DOHH2 (cell line): ENCODE measurements around the gene KRT8.

ENCODE experiments used
- H3F3A ChIP-seq: fragments of 200-600 bp; sonication (generic), shearing (Covaris generic); 2 replicates; pipeline ENCODE4 v1.6.0; 2016; ENCODE audit warnings: antibody characterized with exemption, mild to moderate bottlenecking; ENCODE audit not compliant: control insufficient read depth, insufficient read depth
- H3K27ac ChIP-seq: fragments of 200-600 bp; sonication (generic); 2 replicates; pipeline ENCODE4 v1.5.1; 2014; ENCODE audit warnings: low read depth, mild to moderate bottlenecking, low read length, moderate library complexity
- H3K27me3 ChIP-seq: fragments of 200-600 bp; sonication (generic); 2 replicates; pipeline ENCODE4 v1.6.1; 2014; ENCODE audit warnings: mild to moderate bottlenecking, low read length, mixed read lengths; ENCODE audit not compliant: control insufficient read depth
- H3K36me3 ChIP-seq: fragments of 200-600 bp; sonication (generic); 2 replicates; pipeline ENCODE4 v1.6.1; 2014; ENCODE audit warnings: mild to moderate bottlenecking, low read length, moderate library complexity, mixed read lengths; ENCODE audit not compliant: control insufficient read depth
- H3K4me1 ChIP-seq: fragments of 200-600 bp; sonication (generic); 2 replicates; pipeline ENCODE4 v1.6.1; 2014; ENCODE audit warnings: mild to moderate bottlenecking, low read length, mixed read lengths; ENCODE audit not compliant: control insufficient read depth
- H3K4me2 ChIP-seq: fragments of 200-600 bp; sonication (generic); 2 replicates; pipeline ENCODE4 v1.6.0; 2014; ENCODE audit warnings: mild to moderate bottlenecking, low read length, moderate library complexity
- H3K4me3 ChIP-seq: fragments of 200-600 bp; sonication (generic); 2 replicates; pipeline ENCODE4 v1.5.1; 2014; ENCODE audit warnings: mild to moderate bottlenecking, low read length, mixed read lengths
- H3K79me2 ChIP-seq: fragments of 200-600 bp; sonication (generic); 2 replicates; pipeline ENCODE4 v1.6.1; 2014; ENCODE audit warnings: mild to moderate bottlenecking, low read length, mixed read lengths; ENCODE audit not compliant: control insufficient read depth
- H3K9me2 ChIP-seq: fragments of 200-600 bp; sonication (generic); replicated peaks from 2 replicates; pipeline ENCODE4 v1.6.1; 2014; ENCODE audit warnings: mild to moderate bottlenecking, low read length, mixed read lengths; ENCODE audit not compliant: control insufficient read depth
- H3K9me3 ChIP-seq: fragments of 200-600 bp; sonication (generic); 2 replicates; pipeline ENCODE4 v1.6.1; 2014; ENCODE audit warnings: antibody characterized with exemption, low read length, mixed read lengths; ENCODE audit not compliant: control insufficient read depth, insufficient read depth
- H4K20me1 ChIP-seq: fragments of 200-600 bp; sonication (generic); 2 replicates; pipeline ENCODE4 v1.6.0; 2014; ENCODE audit warnings: low read depth, mild to moderate bottlenecking, antibody characterized with exemption, low read length, moderate library complexity; ENCODE audit not compliant: control insufficient read depth, insufficient read depth
- EZH2phosphoT487 ChIP-seq: fragments of 200-600 bp; sonication (generic); IDR thresholded peaks from 2 replicates; pipeline ENCODE4 v1.6.1; 2017; ENCODE audit warnings: borderline replicate concordance, mild to moderate bottlenecking, antibody characterized with exemption, low read length, moderate library complexity, mixed read lengths
- TF ChIP-seq, protein P1 (sequence below): fragments of 200-600 bp; sonication (generic); IDR thresholded peaks from one replicate; pipeline ENCODE4 v1.5.1; 2014; ENCODE audit warnings: antibody characterized with exemption, mild to moderate bottlenecking, low read depth, low read length; ENCODE audit not compliant: poor library complexity, severe bottlenecking

KRT8 gene

GRCh38 chr12:52892207-52892852 is 12.5 kb downstream of the KRT8 start:
- Histone ChIP-seq H4K20me1 (no peaks in the 10 kb centered on the region), H3K9me3 (no peaks in the 10 kb centered on the region), H3F3A (no peaks in the 10 kb centered on the region), H3K4me3 (no peak overlapping the region), H3K4me2 (no peak overlapping the region), H3K36me3 (no peaks in the 10 kb centered on the region), H3K4me1 (no peaks in the 10 kb centered on the region), H3K79me2 (no peaks in the 10 kb centered on the region), H3K27ac (no peak overlapping the region), H3K9me2 (no peaks in the 10 kb centered on the region), H3K27me3 (peaks cover 3% of the 10 kb centered on the region; the same call in 1 of the 2 replicates)
- no peak for TF ChIP-seq EZH2phosphoT487
- TF ChIP-seq, protein P1, sequence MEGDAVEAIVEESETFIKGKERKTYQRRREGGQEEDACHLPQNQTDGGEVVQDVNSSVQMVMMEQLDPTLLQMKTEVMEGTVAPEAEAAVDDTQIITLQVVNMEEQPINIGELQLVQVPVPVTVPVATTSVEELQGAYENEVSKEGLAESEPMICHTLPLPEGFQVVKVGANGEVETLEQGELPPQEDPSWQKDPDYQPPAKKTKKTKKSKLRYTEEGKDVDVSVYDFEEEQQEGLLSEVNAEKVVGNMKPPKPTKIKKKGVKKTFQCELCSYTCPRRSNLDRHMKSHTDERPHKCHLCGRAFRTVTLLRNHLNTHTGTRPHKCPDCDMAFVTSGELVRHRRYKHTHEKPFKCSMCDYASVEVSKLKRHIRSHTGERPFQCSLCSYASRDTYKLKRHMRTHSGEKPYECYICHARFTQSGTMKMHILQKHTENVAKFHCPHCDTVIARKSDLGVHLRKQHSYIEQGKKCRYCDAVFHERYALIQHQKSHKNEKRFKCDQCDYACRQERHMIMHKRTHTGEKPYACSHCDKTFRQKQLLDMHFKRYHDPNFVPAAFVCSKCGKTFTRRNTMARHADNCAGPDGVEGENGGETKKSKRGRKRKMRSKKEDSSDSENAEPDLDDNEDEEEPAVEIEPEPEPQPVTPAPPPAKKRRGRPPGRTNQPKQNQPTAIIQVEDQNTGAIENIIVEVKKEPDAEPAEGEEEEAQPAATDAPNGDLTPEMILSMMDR = no peak

GRCh38 chr12:52891044-52891443 is 13.8 kb downstream of the KRT8 start:
- no peak overlapping the region for H3K4me3 ChIP-seq
- H3F3A ChIP-seq = no peaks in the 10 kb centered on the region
- H3K36me3 ChIP-seq = no peaks in the 10 kb centered on the region
- no peak overlapping the region for H3K4me2 ChIP-seq
- H3K27me3 ChIP-seq = peaks cover 3% of the 10 kb centered on the region; the same call in 1 of the 2 replicates
- H4K20me1 ChIP-seq = no peaks in the 10 kb centered on the region
- H3K4me1 ChIP-seq = no peaks in the 10 kb centered on the region
- TF ChIP-seq, protein P1 = no peak
- H3K9me2 ChIP-seq = no peaks in the 10 kb centered on the region
- no peaks in the 10 kb centered on the region for H3K79me2 ChIP-seq
- no peaks in the 10 kb centered on the region for H3K9me3 ChIP-seq
- H3K27ac ChIP-seq = no peak overlapping the region

DNA sequence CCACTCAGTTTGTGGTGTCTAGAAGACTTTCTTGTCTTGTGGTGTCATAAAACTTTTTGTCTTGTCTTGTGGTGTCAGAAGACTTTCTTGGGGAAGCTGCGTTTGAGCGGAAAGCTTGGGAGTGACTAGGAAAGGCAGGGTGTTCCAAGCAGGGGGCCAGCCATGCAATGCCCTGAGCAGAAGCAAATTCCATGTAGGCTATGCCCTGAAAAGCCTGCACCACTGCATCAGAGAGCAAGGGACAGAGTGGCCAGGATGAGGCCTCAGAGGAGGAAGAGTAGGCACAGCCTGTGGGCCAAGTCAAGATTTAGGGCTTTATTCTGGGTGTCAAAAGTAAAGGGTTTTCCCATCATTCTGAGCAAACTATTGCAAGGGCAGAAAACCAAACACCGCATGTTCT is 14.5 kb downstream of the KRT8 start:
- Histone ChIP-seq H3K79me2 (no peaks in the 10 kb centered on the region), H3K27ac (no peak overlapping the region), H3K27me3 (peaks cover 3% of the 10 kb centered on the region; the same call in 1 of the 2 replicates), H3K9me2 (no peaks in the 10 kb centered on the region), H3K36me3 (no peaks in the 10 kb centered on the region), H3K9me3 (no peaks in the 10 kb centered on the region), H3K4me1 (no peaks in the 10 kb centered on the region), H3K4me2 (no peak overlapping the region), H3F3A (no peaks in the 10 kb centered on the region), H4K20me1 (no peaks in the 10 kb centered on the region), H3K4me3 (no peak overlapping the region)
- TF ChIP-seq, protein P1 = no peak
- no peak for TF ChIP-seq EZH2phosphoT487
